K562 (cell line): ENCODE results near the gene SCN4B. TPM values are rescaled to one million over a fixed set of nuclear protein-coding genes. Genes with fewer than 3 reads are reported as not detected.

Experiments used
- CEBPZ ChIP-seq: fragments of 150-350 bp; IDR thresholded peaks from 2 replicates; pipeline ENCODE4 v1.6.1; 2014; ENCODE audit warnings: low read depth, mild to moderate bottlenecking, low read length, borderline replicate concordance
- ESRRA ChIP-seq: fragments of 450-650 bp; IDR thresholded peaks from 2 replicates; pipeline ENCODE4 v1.6.1; 2014; ENCODE audit warnings: low read depth, mild to moderate bottlenecking, moderate library complexity, borderline replicate concordance
- NCOA1 ChIP-seq: fragments of 450-650 bp; IDR thresholded peaks from 2 replicates; pipeline ENCODE4 v1.6.1; 2016; ENCODE audit warnings: low read depth
- PHF8 ChIP-seq: fragments of 200-600 bp; sonication (generic); IDR thresholded peaks from 2 replicates; pipeline ENCODE4 v1.6.1; 2012; ENCODE audit warnings: mixed run types, mild to moderate bottlenecking, inconsistent platforms, low read length, moderate library complexity, borderline replicate concordance
- REST ChIP-seq, 2 experiments: fragments of 450-650 bp; formaldehyde crosslinking in 1 of 2; IDR thresholded peaks; 2 replicates each; pipeline versions ENCODE4 v1.4.0 to v1.6.1; 2014 to 2020; ENCODE audit warnings: mild to moderate bottlenecking in 2 of 2, borderline replicate concordance in 1 of 2, low read depth in 1 of 2
- TFE3 ChIP-seq: fragments of 450-650 bp; formaldehyde crosslinking; IDR thresholded peaks from 2 replicates; pipeline ENCODE4 v1.4.0; 2020; ENCODE audit warnings: mild to moderate bottlenecking, mixed read lengths
- ZFX ChIP-seq: sonication (generic); formaldehyde crosslinking; IDR thresholded peaks from 2 replicates; pipeline ENCODE4 v1.8.0; 2022; ENCODE audit warnings: mild to moderate bottlenecking, missing genetic modification reagents, moderate library complexity
- ZNF592 ChIP-seq: fragments of 450-650 bp; IDR thresholded peaks from 2 replicates; pipeline ENCODE4 v1.6.1; 2017; ENCODE audit warnings: antibody characterized with exemption, mild to moderate bottlenecking
- polyA plus RNA-seq, 8 experiments: library from polyadenylated mRNA; depleted of rRNA in 4 of 8; stranded (reverse) in 5 of 8; unstranded in 3 of 8; fragments of >200 nt; fragmentation: Nextera tagmentation in 2 of 8; fragmentation: Illumina TruSeq in 1 of 8; extraction: Ambion mirVana in 2 of 8; extraction: Trizol in 1 of 8; gene quantifications; 2 replicates each; pipeline versions ENCODE4 v1.2.1 to v1.2.3, GENCODE V29; 2011 to 2014; ENCODE audit warnings: inconsistent platforms in 1 of 8, missing spikeins in 1 of 8
- total RNA-seq, 7 experiments: library from RNA; depleted of rRNA in 6 of 7; stranded (reverse); fragments of >200 nt in 6 of 7; fragmentation: Illumina TruSeq in 2 of 7; extraction: Trizol in 2 of 7; gene quantifications; 2 replicates each; pipeline versions ENCODE4 v1.2.1 to v1.2.3, GENCODE V29; 2011 to 2021; ENCODE audit warnings: low replicate concordance in 1 of 7

The SCN4B gene
- total and polyA plus RNA-seq, 9 of the 15 experiments (the other 6 are each of a cell fraction or from before 2014, with no cell fraction given), result 0.03 TPM; not detected in 8

GRCh38 chr11:118102721-118103261 is 49.8 kb downstream of the SCN4B start (continued):
- 0 out of 2 replicates have a peak, but pooled peaks have one; percentile 23 for TF ChIP-seq REST (IDR thresholded peaks at IDR 0.05; ENCODE audit: borderline replicate concordance)
- TF ChIP-seq REST (CRISPR knock-in tag; IDR thresholded peaks at IDR 0.05; ENCODE audit: low read depth), result no peak
- 0 out of 2 replicates have a peak, but pooled peaks have one; percentile 22 for TF ChIP-seq ZFX
- TF ChIP-seq CEBPZ, result no peak
- TF ChIP-seq ZNF592, result peak; percentile 85
- peak; percentile 75 for TF ChIP-seq ESRRA
- peak; percentile 21; the same call in 1 of the 2 replicates for TF ChIP-seq PHF8
- TF ChIP-seq TFE3 (CRISPR knock-in tag), result peak; percentile 29
- peak; percentile 48 for TF ChIP-seq NCOA1
